HG02970 (cell line): ENCODE data around the gene ANG.
"Not testable (repeated sequence)": the region's sequence is repeated elsewhere in the genome, so short reads cannot be mapped to it uniquely, and the experiment has no call there.

ENCODE experiments used
- ATAC-seq: cut with Tn5 transposase; IDR thresholded peaks from one replicate; pipeline ENCODE4 v1.9.1; 2021; ENCODE audit warnings: mild to moderate bottlenecking, moderate library complexity, moderate number of reproducible peaks; ENCODE audit not compliant: unreplicated experiment, low FRiP score

Gene ANG

GRCh38 chr14:20696764-20697163 lies 8.2 kb downstream of the ANG start:
- no peak for ATAC-seq

GRCh38 chr14:20697273-20698017 lies 8.9 kb downstream of the ANG start:
- no peak for ATAC-seq

- no peak for ATAC-seq
Measured at GRCh38 chr14:20698018-20698329, 9.4 kb downstream of the ANG start.

GRCh38 chr14:20698934-20699333 lies 10.4 kb downstream of the ANG start:
- ATAC-seq = no peak

- no peak for ATAC-seq
Measured at GRCh38 chr14:20699931-20700330, 11.4 kb downstream of the ANG start.

- not testable (repeated sequence) for ATAC-seq
Measured at GRCh38 chr14:20700965-20701364, 12.4 kb downstream of the ANG start.

- no peak for ATAC-seq
Measured at GRCh38 chr14:20706657-20707355, 18.2 kb downstream of the ANG start.

- ATAC-seq = no peak
Measured at GRCh38 chr14:20707622-20708021, 19.1 kb downstream of the ANG start.

GRCh38 chr14:20711261-20711660 lies 22.7 kb downstream of the ANG start:
- ATAC-seq = no peak

GRCh38 chr14:20711685-20712084 lies 23.1 kb downstream of the ANG start:
- no peak for ATAC-seq

- ATAC-seq = no peak
Measured at GRCh38 chr14:20712904-20713303, 24.3 kb downstream of the ANG start.

- no peak for ATAC-seq
Measured at GRCh38 chr14:20714593-20715250, 26.2 kb downstream of the ANG start.

- ATAC-seq = no peak
Measured at GRCh38 chr14:20719777-20720176, 31.2 kb downstream of the ANG start.

GRCh38 chr14:20720741-20721140 lies 32.2 kb downstream of the ANG start:
- no peak for ATAC-seq

GRCh38 chr14:20722016-20722415 lies 33.5 kb downstream of the ANG start:
- no peak for ATAC-seq

GRCh38 chr14:20723488-20723887 lies 34.9 kb downstream of the ANG start:
- ATAC-seq = no peak

GRCh38 chr14:20726121-20726520 lies 37.6 kb downstream of the ANG start:
- not testable (repeated sequence) for ATAC-seq

GRCh38 chr14:20726531-20726930 lies 38.0 kb downstream of the ANG start:
- no peak for ATAC-seq

GRCh38 chr14:20730891-20731290 lies 42.3 kb downstream of the ANG start:
- ATAC-seq = no peak

GRCh38 chr14:20732477-20732876 lies 43.9 kb downstream of the ANG start:
- ATAC-seq = no peak

- no peak for ATAC-seq
Measured at GRCh38 chr14:20732979-20733635, 44.5 kb downstream of the ANG start.
